Ascending aorta (tissue), 2 donors: Measurements from ENCODE around the gene PLEKHF1. TPM values are rescaled to one million over a fixed set of nuclear protein-coding genes. Genes with fewer than 3 reads are reported as not detected.

ENCODE experiments used
- DNase-seq, 2 donors: peaks; one replicate each; pipeline ENCODE4 v3.0.0-alpha.2; 2019; ENCODE audit warnings: low spot score in 2 of 2
- H3K27ac ChIP-seq, 2 donors: fragments of 200-600 bp; sonication (generic); one replicate each; pipeline ENCODE4 v1.5.1; 2016 to 2017; ENCODE audit warnings: mild to moderate bottlenecking in 1 of 2
- H3K27me3 ChIP-seq: fragments of 200-600 bp; sonication (generic); one replicate; pipeline ENCODE4 v1.5.1; 2017
- H3K36me3 ChIP-seq, 2 donors: fragments of 200-600 bp; sonication (generic); one replicate each; pipeline ENCODE4 v1.5.1; 2016
- H3K4me1 ChIP-seq, 2 donors: fragments of 200-600 bp; sonication (generic); one replicate each; pipeline ENCODE4 v1.5.1; 2016 to 2017; ENCODE audit warnings: mild to moderate bottlenecking in 1 of 2
- H3K4me3 ChIP-seq, 2 donors: fragments of 200-600 bp; sonication (generic); one replicate each; pipeline ENCODE4 v1.5.1; 2016 to 2017; ENCODE audit warnings: mild to moderate bottlenecking in 1 of 2
- H3K9me3 ChIP-seq, 2 donors: fragments of 200-600 bp; sonication (generic); one replicate each; pipeline ENCODE4 v1.5.1; 2016
- CTCF ChIP-seq, 3 experiments: fragments of 200-600 bp in 2 of 3; fragments of 450-650 bp in 1 of 3; sonication (generic) in 2 of 3; IDR thresholded peaks; one replicate each; pipeline ENCODE4 v1.5.1; 2016 to 2019; ENCODE audit warnings: antibody characterized with exemption in 3 of 3, mild to moderate bottlenecking in 1 of 3, moderate library complexity in 1 of 3
- intact Hi-C: fragments of 100-400 bp; cut with DNase I; formaldehyde crosslinking; loops from one replicate; pipeline ENCODE4 v1.15.1; 2023
- total RNA-seq: library from RNA; depleted of rRNA; stranded (reverse); fragments of >200 nt; gene quantifications from one replicate; pipeline ENCODE4 v1.1.0, GENCODE V29; 2016

The PLEKHF1 gene
- total RNA-seq, 1 donor from 2014 or later, result 68.3 TPM

GRCh38 chr19:29714371-29714952 lies 49.2 kb downstream of the PLEKHF1 start:
- peaks cover 9 to 28% of the 10 kb centered on the region in 2 donors for H3K4me1 ChIP-seq
- peak overlapping the region; percentile 91 to 97 for H3K4me3 ChIP-seq
- no peaks in the 10 kb centered on the region for H3K36me3 ChIP-seq
- no peak for TF ChIP-seq CTCF (IDR thresholded peaks at IDR 0.05)
- H3K27me3 ChIP-seq, result no peaks in the 10 kb centered on the region
- peak overlapping the region; percentile 81 to 95 for H3K27ac ChIP-seq
- no peak for DNase-seq
- no peaks in the 10 kb centered on the region for H3K9me3 ChIP-seq
- intact Hi-C loops, result loop anchor here (10.0 kb wide), 1 partner anchor 230 kb away; the partner anchor contains the start of gene URI1

- Histone ChIP-seq H3K27me3 (no peaks in the 10 kb centered on the region), H3K4me1 (peaks cover 9 to 28% of the 10 kb centered on the region in 2 donors), H3K4me3 (peak within 1 kb of the TSS; percentile 91 to 97), H3K9me3 (no peaks in the 10 kb centered on the region), H3K36me3 (no peaks in the 10 kb centered on the region), H3K27ac (peak within 1 kb of the TSS; percentile 81 to 95)
- intact Hi-C loops, result loop anchor here (1.0 to 10.0 kb wide), 4 partner anchors 49 to 230 kb away; partner anchors contain the start of genes CCNE1, POP4 and URI1
- DNase-seq, result peak in 1 of 2 donors; percentile 70
- no peak for TF ChIP-seq CTCF (IDR thresholded peaks at IDR 0.05)
Measured at GRCh38 chr19:29714953-29715700, 49.9 kb downstream of the PLEKHF1 start, which contains the start of gene C19orf12. TSS of gene C19orf12 (minus strand) at chr19:29715261. CDS start at chr19:29708413, 6,848 bp downstream.

- peak overlapping the region; percentile 81 to 95 for H3K27ac ChIP-seq
- no peaks in the 10 kb centered on the region for H3K36me3 ChIP-seq
- DNase-seq, result no peak
- no peak for TF ChIP-seq CTCF (IDR thresholded peaks at IDR 0.05)
- intact Hi-C loops, result loop anchor here (1.0 to 10.0 kb wide), 8 partner anchors 22 to 503 kb away; partner anchors contain the start of genes CCNE1, POP4, UQCRFS1 and URI1
- H3K9me3 ChIP-seq, result no peaks in the 10 kb centered on the region
- peak overlapping the region; percentile 91 to 97 for H3K4me3 ChIP-seq
- H3K4me1 ChIP-seq, result peaks cover 9 to 28% of the 10 kb centered on the region in 2 donors
- H3K27me3 ChIP-seq, result no peaks in the 10 kb centered on the region
Measured at GRCh38 chr19:29715701-29716581, 50.7 kb downstream of the PLEKHF1 start.

- Histone ChIP-seq H3K36me3 (no peaks in the 10 kb centered on the region), H3K4me3 (no peak overlapping the region), H3K27me3 (no peaks in the 10 kb centered on the region), H3K9me3 (no peaks in the 10 kb centered on the region), H3K27ac (no peak overlapping the region), H3K4me1 (peaks cover 9 to 28% of the 10 kb centered on the region in 2 donors)
- no peak for TF ChIP-seq CTCF (IDR thresholded peaks at IDR 0.05)
- no peak for DNase-seq
- intact Hi-C loops, result loop anchor here (2.0 to 10.0 kb wide), 3 partner anchors 95 to 504 kb away; partner anchors contain the start of genes CCNE1, UQCRFS1 and URI1
Measured at GRCh38 chr19:29717051-29717450, 51.8 kb downstream of the PLEKHF1 start.

GRCh38 chr19:29724102-29724641 lies 58.9 kb downstream of the PLEKHF1 start:
- H3K4me3 ChIP-seq, result peak overlapping the region; percentile 11 to 55
- intact Hi-C loops, result no loop called here
- no peaks in the 10 kb centered on the region for H3K9me3 ChIP-seq
- H3K36me3 ChIP-seq, result no peaks in the 10 kb centered on the region
- no peak overlapping the region for H3K27ac ChIP-seq
- H3K27me3 ChIP-seq, result no peaks in the 10 kb centered on the region
- TF ChIP-seq CTCF (IDR thresholded peaks at IDR 0.05), result no peak
- DNase-seq, result no peak
- peaks cover 0 to 8% of the 10 kb centered on the region in 2 donors for H3K4me1 ChIP-seq
